Measurements from ENCODE around the gene C16orf92.
A peak's percentile ranks its signal among the peaks of the same experiment; 100 is the strongest.
"Not testable (repeated sequence)": the region's sequence is repeated elsewhere in the genome, so short reads cannot be mapped to it uniquely, and the experiment has no call there.

The C16orf92 gene

GRCh38 chr16:30027588-30028437 is 4.8 kb downstream of the C16orf92 start:
- DNase-seq, result no peak

GRCh38 chr16:30028438-30029076 is 5.6 kb downstream of the C16orf92 start:
- no peak for DNase-seq

- DNase-seq, result no peak
These were observed 7.2 kb downstream of the C16orf92 start for GRCh38 chr16:30030011-30030685.

GRCh38 chr16:30030841-30031413 is 7.9 kb downstream of the C16orf92 start, which contains the start of gene TLCD3B:
Gene TLCD3B, minus strand, starts transcription at chr16:30031271. Its CDS starts 744 bp downstream, at chr16:30030527.
- DNase-seq, result no peak

- no peak for DNase-seq
These were observed 8.5 kb downstream of the C16orf92 start for GRCh38 chr16:30031477-30031918.

GRCh38 chr16:30032083-30032819 is 9.3 kb downstream of the C16orf92 start:
- peak; percentile 8 to 38 for DNase-seq

GRCh38 chr16:30033270-30033669 is 10.3 kb downstream of the C16orf92 start:
- no peak for DNase-seq

GRCh38 chr16:30040221-30040620 is 17.2 kb downstream of the C16orf92 start:
- no peak for DNase-seq

GRCh38 chr16:30040690-30041089 is 17.7 kb downstream of the C16orf92 start:
- not testable (repeated sequence) for DNase-seq

- DNase-seq, result no peak
These were observed 18.8 kb downstream of the C16orf92 start for GRCh38 chr16:30041841-30042240.

GRCh38 chr16:30046178-30046577 is 23.2 kb downstream of the C16orf92 start:
- DNase-seq, result no peak

GRCh38 chr16:30046588-30046987 is 23.6 kb downstream of the C16orf92 start:
- DNase-seq, result no peak

GRCh38 chr16:30049871-30050270 is 26.9 kb downstream of the C16orf92 start:
- no peak for DNase-seq

GRCh38 chr16:30051518-30051917 is 28.5 kb downstream of the C16orf92 start:
- DNase-seq, result no peak

- DNase-seq, result peak; percentile 39 to 68
These were observed 29.8 kb downstream of the C16orf92 start for GRCh38 chr16:30052671-30053372.

GRCh38 chr16:30053376-30054015 is 30.5 kb downstream of the C16orf92 start:
- no peak for DNase-seq

GRCh38 chr16:30054451-30054850 is 31.5 kb downstream of the C16orf92 start:
- DNase-seq, result no peak

- DNase-seq, result no peak
These were observed 32.1 kb downstream of the C16orf92 start for GRCh38 chr16:30054959-30055553.

- no peak for DNase-seq
These were observed 37.3 kb downstream of the C16orf92 start for GRCh38 chr16:30060346-30060745.

GRCh38 chr16:30060836-30061554 is 38.0 kb downstream of the C16orf92 start:
- DNase-seq, result no peak
